GM21367 (cell line): ENCODE measurements around the gene STRN4.
"Not testable (repeated sequence)": the region's sequence is repeated elsewhere in the genome, so short reads cannot be mapped to it uniquely, and the experiment has no call there.

Source experiments
- ATAC-seq: cut with Tn5 transposase; IDR thresholded peaks from one replicate; pipeline ENCODE4 v1.9.1; 2021; ENCODE audit not compliant: unreplicated experiment

The STRN4 gene

GRCh38 chr19:46715620-46715974 lies 30.7 kb downstream of the STRN4 start:
- no peak for ATAC-seq

- no peak for ATAC-seq
Observed at GRCh38 chr19:46714444-46715106, 31.7 kb downstream of the STRN4 start.

GRCh38 chr19:46713781-46714443 lies 32.3 kb downstream of the STRN4 start:
- ATAC-seq = no peak

- ATAC-seq = not testable (repeated sequence)
Observed at GRCh38 chr19:46712768-46713338, 33.4 kb downstream of the STRN4 start.

- no peak for ATAC-seq
Observed at GRCh38 chr19:46710687-46711086, 35.6 kb downstream of the STRN4 start.

GRCh38 chr19:46704379-46705076 lies 41.7 kb downstream of the STRN4 start:
- no peak for ATAC-seq

GRCh38 chr19:46700704-46701103 lies 45.5 kb downstream of the STRN4 start:
- no peak for ATAC-seq

- no peak for ATAC-seq
Observed at GRCh38 chr19:46698395-46699321, 47.6 kb downstream of the STRN4 start.

GRCh38 chr19:46697204-46697960 lies 48.9 kb downstream of the STRN4 start:
- ATAC-seq = no peak

- ATAC-seq = no peak
Observed at GRCh38 chr19:46696866-46697203, 49.4 kb downstream of the STRN4 start.

GRCh38 chr19:46696052-46696451 lies 50.2 kb downstream of the STRN4 start:
- no peak for ATAC-seq

- ATAC-seq = no peak
Observed at GRCh38 chr19:46693760-46694159, 52.5 kb downstream of the STRN4 start.

GRCh38 chr19:46692918-46693722 lies 53.1 kb downstream of the STRN4 start:
- ATAC-seq = no peak

- no peak for ATAC-seq
Observed at GRCh38 chr19:46691948-46692347, 54.3 kb downstream of the STRN4 start.

GRCh38 chr19:46691104-46691503 lies 55.1 kb downstream of the STRN4 start:
- ATAC-seq = no peak

- ATAC-seq = no peak
Observed at GRCh38 chr19:46689358-46689757, 56.9 kb downstream of the STRN4 start.

GRCh38 chr19:46687438-46688145 lies 58.7 kb downstream of the STRN4 start:
- no peak for ATAC-seq

- no peak for ATAC-seq
Observed at GRCh38 chr19:46685189-46685588, 61.1 kb downstream of the STRN4 start.
